GM21447 (cell line): ENCODE data around the gene PRR5.

Experiments
- ATAC-seq: cut with Tn5 transposase; IDR thresholded peaks from one replicate; pipeline ENCODE4 v1.9.1; 2021; ENCODE audit not compliant: unreplicated experiment

The PRR5 gene

DNA sequence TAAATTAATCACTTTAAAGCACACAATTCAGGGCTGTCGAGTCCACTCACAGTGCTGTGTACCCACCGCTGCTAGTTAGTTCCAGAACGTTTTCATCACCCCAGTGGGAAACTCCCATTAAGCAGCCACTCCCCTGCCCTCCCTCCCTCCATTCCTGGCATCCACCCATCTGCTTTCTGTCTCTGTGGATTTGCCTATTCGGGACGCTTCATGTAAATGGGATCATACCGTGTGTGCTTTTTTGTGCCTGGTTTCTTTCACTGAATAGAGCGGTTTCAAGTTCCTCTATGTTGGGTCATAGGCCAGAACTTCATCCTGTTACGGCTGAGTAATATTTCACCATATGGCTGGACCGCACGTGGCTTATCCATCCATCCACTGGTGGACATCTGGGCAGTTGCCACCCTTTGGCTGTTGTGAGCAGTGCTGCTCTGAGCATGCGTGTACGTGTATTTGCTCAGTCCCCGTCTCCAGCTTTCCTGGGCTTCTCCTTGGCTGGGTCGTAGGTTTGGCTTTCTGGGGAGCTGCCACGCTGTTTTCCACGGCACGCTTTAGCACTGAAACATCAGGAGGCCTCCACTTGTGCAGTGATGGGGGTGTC, 80.5 kb downstream of the PRR5 start:
- no peak for ATAC-seq

DNA sequence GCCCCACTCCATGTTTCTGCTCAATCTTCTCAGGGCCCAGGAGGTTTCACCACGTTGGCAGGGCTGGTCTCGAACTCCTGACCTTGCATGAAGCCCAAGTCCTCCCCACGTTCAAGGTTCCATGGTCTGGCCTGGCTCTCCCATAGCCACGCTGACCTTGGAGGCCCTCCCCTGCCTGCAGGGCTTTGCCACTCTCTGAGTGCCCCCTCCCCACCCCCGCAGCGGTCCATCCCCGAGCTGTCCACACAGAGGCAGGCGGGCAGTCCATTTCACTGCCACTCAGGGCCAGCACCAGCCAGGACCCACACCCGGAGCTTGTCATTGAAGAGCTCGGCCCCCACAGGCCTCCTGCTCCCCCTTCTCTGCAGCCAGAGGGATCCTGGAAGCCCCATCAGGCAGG, 81.1 kb downstream of the PRR5 start:
- no peak for ATAC-seq

DNA sequence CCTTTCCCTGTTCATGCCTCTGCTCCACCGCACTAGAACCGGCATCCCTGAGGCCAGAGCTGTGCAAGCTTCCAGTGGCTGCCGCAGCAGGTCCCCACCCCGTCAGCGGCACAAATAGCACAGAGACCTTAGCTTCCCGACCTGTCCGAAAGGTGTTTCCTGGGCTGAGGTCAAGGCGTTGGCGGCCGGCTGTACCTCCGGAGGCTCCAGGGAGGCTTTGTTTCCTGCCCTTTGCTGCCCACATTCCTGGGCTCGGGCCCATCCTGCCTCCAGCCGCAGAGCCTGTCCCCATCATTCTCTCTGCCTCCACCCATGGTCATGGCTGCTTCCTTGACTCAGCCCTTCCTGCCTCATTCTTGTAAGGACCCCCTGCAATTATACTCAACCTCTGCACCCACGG, 81.6 kb downstream of the PRR5 start:
- no peak for ATAC-seq

DNA sequence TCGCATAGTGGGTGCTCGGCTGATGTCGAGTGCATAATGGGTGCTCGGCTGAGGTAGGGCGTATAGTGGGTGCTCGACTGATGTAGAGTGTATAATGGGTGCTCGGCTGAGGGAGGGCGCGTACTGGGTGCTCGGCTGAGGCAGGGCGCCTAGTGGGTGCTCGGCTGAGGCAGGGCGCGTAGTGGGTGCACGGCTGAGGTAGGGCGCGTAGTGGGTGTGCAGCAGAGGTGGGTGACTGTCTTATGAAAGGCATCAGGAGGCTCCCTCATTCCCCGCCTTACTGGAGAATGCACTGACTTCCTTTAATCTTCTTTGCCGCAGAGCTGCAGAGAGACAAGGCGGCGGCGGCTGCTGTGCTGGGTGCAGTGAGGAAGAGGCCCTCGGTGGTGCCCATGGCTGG, 84.1 kb downstream of the PRR5 start:
- ATAC-seq: no peak

DNA sequence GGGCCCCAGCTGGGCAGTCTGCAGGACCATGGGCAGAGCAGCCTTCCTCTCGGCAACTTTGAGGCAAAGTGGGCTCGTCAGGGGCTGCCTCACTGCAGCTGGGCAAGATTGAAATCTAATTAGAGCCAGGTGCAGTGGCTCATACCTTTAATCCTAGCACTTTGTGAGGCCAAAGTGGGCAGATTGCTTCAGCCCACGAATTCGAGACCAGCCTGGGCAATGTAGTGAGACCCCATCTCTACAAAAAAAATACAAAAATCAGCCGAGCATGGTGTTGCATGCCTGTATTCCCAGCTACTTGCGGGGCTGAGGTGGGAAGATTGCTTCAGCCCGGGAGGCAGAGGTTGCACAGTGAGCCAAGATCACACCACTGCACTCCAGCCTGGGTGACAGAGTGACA, 84.6 kb downstream of the PRR5 start:
- no peak for ATAC-seq
